Osteoblast (primary cell): ENCODE measurements around the gene TMEM132C. TPM values are rescaled to one million over a fixed set of nuclear protein-coding genes. Genes with fewer than 3 reads are reported as not detected.

Experiments used
- DNase-seq: peaks from one replicate; pipeline ENCODE4 v3.0.0; 2011; ENCODE audit warnings: low spot score, mixed read lengths; ENCODE audit not compliant: insufficient read length; ENCODE audit errors: missing footprints
- H2AFZ ChIP-seq: 2 replicates; pipeline ENCODE4 v1.6.0; 2011; ENCODE audit warnings: mild to moderate bottlenecking, low read length
- H3K27ac ChIP-seq: 2 replicates; pipeline ENCODE4 v1.5.1; 2011; ENCODE audit warnings: mild to moderate bottlenecking, low read depth, low read length, moderate library complexity
- H3K27me3 ChIP-seq: 2 replicates; pipeline ENCODE4 v1.6.0; 2012; ENCODE audit warnings: mild to moderate bottlenecking, control low read depth, inconsistent platforms, low read length, moderate library complexity; ENCODE audit not compliant: insufficient read depth
- H3K36me3 ChIP-seq: 2 replicates; pipeline ENCODE4 v1.5.1; 2011; ENCODE audit warnings: mild to moderate bottlenecking, low read length, control low read depth, moderate library complexity; ENCODE audit not compliant: insufficient read depth
- H3K4me1 ChIP-seq: 2 replicates; pipeline ENCODE4 v1.5.1; 2011; ENCODE audit warnings: mild to moderate bottlenecking, low read length, control low read depth, moderate library complexity; ENCODE audit not compliant: insufficient read depth
- H3K4me2 ChIP-seq: 2 replicates; pipeline ENCODE4 v1.6.0; 2011; ENCODE audit warnings: mild to moderate bottlenecking, low read length; ENCODE audit not compliant: insufficient read depth
- H3K4me3 ChIP-seq: fragments of 200-600 bp; sonication (generic); 3 replicates; pipeline ENCODE4 v1.5.1; 2012; ENCODE audit warnings: mild to moderate bottlenecking, low read length, inconsistent platforms; ENCODE audit not compliant: insufficient read depth
- H3K79me2 ChIP-seq: 2 replicates; pipeline ENCODE4 v1.6.0; 2012; ENCODE audit warnings: mild to moderate bottlenecking, low read length, control low read depth, inconsistent platforms; ENCODE audit not compliant: insufficient read depth
- H3K9me3 ChIP-seq: 2 replicates; pipeline ENCODE4 v1.5.1; 2011; ENCODE audit warnings: low read depth, low read length, control low read depth
- H4K20me1 ChIP-seq: 2 replicates; pipeline ENCODE4 v1.6.0; 2012; ENCODE audit warnings: mild to moderate bottlenecking, low read length, control low read depth; ENCODE audit not compliant: insufficient read depth
- total RNA-seq: library from RNA; depleted of rRNA; stranded (reverse); fragments of >200 nt; gene quantifications from 2 replicates; pipeline ENCODE4 v1.2.3, GENCODE V29; 2012
- TF ChIP-seq, protein P1 (sequence below): IDR thresholded peaks from 2 replicates; pipeline ENCODE4 v1.5.1; 2011; ENCODE audit warnings: mild to moderate bottlenecking, low read depth, low read length, moderate library complexity; ENCODE audit errors: extremely low read depth

TMEM132C gene
- total RNA-seq, 1 donor = not detected

DNA sequence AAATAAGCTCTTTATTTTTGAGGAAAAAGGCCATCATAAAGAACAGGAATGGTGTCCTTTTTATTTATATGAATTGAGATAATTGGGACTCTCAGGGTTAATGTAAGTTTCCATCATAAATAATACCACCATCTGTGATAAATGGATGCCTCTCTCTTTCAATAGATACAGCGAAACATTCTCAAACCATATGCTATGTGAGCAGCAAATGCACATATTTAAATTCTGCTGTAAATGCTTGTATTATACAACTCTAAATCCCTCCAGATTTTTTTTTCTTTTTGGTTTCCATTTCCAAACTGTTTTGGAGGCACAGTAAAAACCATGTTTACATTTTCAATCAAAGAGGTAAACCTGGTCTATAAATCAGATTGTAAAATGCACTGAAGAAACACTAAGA is 132.3 kb downstream of the TMEM132C start:
- H2AFZ ChIP-seq = no peak overlapping the region
- H3K27me3 ChIP-seq = no peaks in the 10 kb centered on the region
- H4K20me1 ChIP-seq = no peaks in the 10 kb centered on the region
- H3K79me2 ChIP-seq = no peaks in the 10 kb centered on the region
- TF ChIP-seq, protein P1, sequence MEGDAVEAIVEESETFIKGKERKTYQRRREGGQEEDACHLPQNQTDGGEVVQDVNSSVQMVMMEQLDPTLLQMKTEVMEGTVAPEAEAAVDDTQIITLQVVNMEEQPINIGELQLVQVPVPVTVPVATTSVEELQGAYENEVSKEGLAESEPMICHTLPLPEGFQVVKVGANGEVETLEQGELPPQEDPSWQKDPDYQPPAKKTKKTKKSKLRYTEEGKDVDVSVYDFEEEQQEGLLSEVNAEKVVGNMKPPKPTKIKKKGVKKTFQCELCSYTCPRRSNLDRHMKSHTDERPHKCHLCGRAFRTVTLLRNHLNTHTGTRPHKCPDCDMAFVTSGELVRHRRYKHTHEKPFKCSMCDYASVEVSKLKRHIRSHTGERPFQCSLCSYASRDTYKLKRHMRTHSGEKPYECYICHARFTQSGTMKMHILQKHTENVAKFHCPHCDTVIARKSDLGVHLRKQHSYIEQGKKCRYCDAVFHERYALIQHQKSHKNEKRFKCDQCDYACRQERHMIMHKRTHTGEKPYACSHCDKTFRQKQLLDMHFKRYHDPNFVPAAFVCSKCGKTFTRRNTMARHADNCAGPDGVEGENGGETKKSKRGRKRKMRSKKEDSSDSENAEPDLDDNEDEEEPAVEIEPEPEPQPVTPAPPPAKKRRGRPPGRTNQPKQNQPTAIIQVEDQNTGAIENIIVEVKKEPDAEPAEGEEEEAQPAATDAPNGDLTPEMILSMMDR = no peak
- no peak overlapping the region for H3K27ac ChIP-seq
- H3K36me3 ChIP-seq = no peaks in the 10 kb centered on the region
- H3K4me2 ChIP-seq = no peak overlapping the region
- H3K4me1 ChIP-seq = no peaks in the 10 kb centered on the region
- H3K9me3 ChIP-seq = peaks cover 3% of the 10 kb centered on the region
- H3K4me3 ChIP-seq = no peak overlapping the region
- DNase-seq = no peak

DNA sequence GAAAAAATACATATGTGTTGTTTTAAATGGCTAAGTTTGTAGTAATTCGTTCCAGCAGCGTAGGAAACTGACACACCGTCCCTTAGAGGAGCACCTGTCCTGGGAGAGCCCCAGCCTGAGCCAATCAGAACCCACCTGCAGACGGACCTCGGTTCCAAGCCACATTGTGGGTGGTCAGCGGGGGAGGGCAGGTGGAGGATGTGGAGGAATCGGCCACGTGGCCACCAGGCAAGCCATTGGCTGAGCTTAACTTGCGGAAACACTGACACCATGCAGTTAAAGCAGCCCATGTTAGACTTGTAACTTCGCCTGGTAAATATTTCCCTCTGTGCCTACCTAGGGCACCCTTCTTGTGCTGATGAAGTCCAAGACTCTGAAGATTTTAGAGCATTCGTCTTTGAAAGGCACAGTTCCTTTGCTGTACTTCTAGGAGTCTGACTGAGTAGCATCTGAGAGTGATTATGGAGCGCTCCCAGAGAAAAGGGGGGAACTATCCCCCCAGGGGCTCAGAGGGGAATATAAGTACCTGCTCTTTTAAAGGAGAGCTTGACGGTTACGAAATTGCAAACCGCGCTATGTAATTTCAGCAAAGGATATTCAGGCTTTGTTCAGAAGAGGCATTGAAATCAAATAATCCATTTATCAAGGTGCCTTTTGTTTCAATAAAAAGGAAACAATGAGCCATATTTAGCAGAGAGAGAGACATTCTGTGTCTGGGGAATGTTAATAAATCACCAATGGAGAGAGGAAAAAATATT is 135.7 kb downstream of the TMEM132C start:
- DNase-seq = no peak

DNA sequence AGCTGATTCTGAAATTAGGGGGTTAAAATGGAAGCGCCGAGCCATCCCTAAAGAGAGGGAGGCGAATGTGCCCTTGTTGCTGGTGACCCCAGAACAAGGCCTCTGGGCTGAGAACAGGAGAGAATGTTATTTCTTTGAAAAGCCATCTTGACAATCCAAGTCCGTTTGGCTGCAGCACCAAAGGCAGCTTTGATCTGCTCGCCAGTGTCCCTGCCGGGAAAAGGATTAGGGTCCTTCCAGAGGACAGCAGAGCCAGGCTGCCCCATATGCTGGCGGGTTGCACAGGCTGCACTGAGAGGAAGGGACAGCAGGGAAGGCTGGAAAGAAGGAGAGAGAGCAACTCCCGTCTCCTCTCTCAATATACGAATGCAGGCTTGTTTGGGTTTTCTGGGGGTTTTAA is 141.7 kb downstream of the TMEM132C start:
- no peaks in the 10 kb centered on the region for H3K36me3 ChIP-seq
- H3K9me3 ChIP-seq = peaks cover 5% of the 10 kb centered on the region
- H3K27ac ChIP-seq = no peak overlapping the region
- H3K4me3 ChIP-seq = no peak overlapping the region
- DNase-seq = no peak
- no peaks in the 10 kb centered on the region for H3K4me1 ChIP-seq
- TF ChIP-seq, protein P1 = no peak
- no peaks in the 10 kb centered on the region for H3K79me2 ChIP-seq
- H3K4me2 ChIP-seq = no peak overlapping the region
- no peak overlapping the region for H2AFZ ChIP-seq
- no peaks in the 10 kb centered on the region for H4K20me1 ChIP-seq
- H3K27me3 ChIP-seq = no peaks in the 10 kb centered on the region

More for the DNA sequence above, 135.7 kb downstream of the TMEM132C start:
- Histone ChIP-seq H2AFZ (no peak overlapping the region), H3K4me2 (no peak overlapping the region), H3K36me3 (no peaks in the 10 kb centered on the region), H4K20me1 (no peaks in the 10 kb centered on the region), H3K27ac (no peak overlapping the region), H3K4me3 (no peak overlapping the region), H3K9me3 (peaks cover 8% of the 10 kb centered on the region), H3K4me1 (no peaks in the 10 kb centered on the region), H3K79me2 (no peaks in the 10 kb centered on the region), H3K27me3 (no peaks in the 10 kb centered on the region)
- TF ChIP-seq, protein P1 = no peak

DNA sequence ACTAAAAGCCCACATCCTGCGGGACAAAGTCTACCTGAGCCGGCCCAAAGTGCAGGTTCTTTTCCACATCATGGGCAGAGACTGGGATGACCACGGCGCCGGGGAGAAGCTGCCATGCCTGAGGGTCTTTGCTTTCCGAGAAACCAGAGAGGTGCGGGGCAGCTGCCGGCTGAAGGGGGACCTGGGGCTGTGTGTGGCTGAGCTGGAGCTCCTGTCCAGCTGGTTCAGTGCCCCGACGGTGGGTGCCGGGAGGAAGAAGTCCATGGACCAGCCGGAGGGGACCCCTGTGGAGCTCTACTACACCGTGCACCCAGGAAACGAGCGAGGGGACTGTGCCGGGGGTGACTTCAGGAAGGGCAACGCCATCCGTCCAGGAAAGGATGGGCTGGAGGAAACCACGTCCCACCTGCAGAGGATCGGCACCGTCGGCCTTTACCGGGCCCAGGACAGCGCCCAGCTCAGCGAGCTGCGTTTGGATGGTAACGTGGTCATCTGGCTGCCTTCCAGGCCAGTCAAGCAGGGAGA is 148.1 kb downstream of the TMEM132C start:
- H3K79me2 ChIP-seq = no peaks in the 10 kb centered on the region
- no peak overlapping the region for H2AFZ ChIP-seq
- H3K4me3 ChIP-seq = no peak overlapping the region

More for the DNA sequence above, 148.1 kb downstream of the TMEM132C start:
- no peaks in the 10 kb centered on the region for H4K20me1 ChIP-seq
- TF ChIP-seq, protein P1 = no peak
- H3K36me3 ChIP-seq = no peaks in the 10 kb centered on the region
- H3K4me2 ChIP-seq = no peak overlapping the region
- no peaks in the 10 kb centered on the region for H3K9me3 ChIP-seq
- H3K27ac ChIP-seq = no peak overlapping the region
- DNase-seq = no peak
- H3K4me1 ChIP-seq = no peaks in the 10 kb centered on the region
- H3K27me3 ChIP-seq = no peaks in the 10 kb centered on the region
